Cardiac muscle cell (in vitro differentiated cells and primary cell): ENCODE results near the gene BDP1. TPM values are rescaled to one million over a fixed set of nuclear protein-coding genes. Genes with fewer than 3 reads are reported as not detected.

ENCODE experiments used
- DNase-seq, 2 donors: peaks; one replicate each; pipeline versions ENCODE4 v3.0.0 to v3.0.0-alpha.2; 2010 to 2017; ENCODE audit warnings: low read depth in 1 of 2, low spot score in 1 of 2
- H3K27ac ChIP-seq: fragments of 200-600 bp; sonication (generic); 2 replicates; pipeline ENCODE4 v1.5.1; 2016
- H3K27me3 ChIP-seq: fragments of 200-600 bp; sonication (generic); 2 replicates; pipeline ENCODE4 v1.6.0; 2016; ENCODE audit warnings: control low read depth
- H3K36me3 ChIP-seq: fragments of 200-600 bp; sonication (generic); 2 replicates; pipeline ENCODE4 v1.5.1; 2016; ENCODE audit warnings: control low read depth
- H3K4me1 ChIP-seq: fragments of 200-600 bp; sonication (generic); 2 replicates; pipeline ENCODE4 v1.8.1; 2017; ENCODE audit warnings: low read depth, mild to moderate bottlenecking, mixed run types
- H3K4me3 ChIP-seq: fragments of 200-600 bp; sonication (generic); 2 replicates; pipeline ENCODE4 v1.5.1; 2016; ENCODE audit warnings: mild to moderate bottlenecking
- H3K9me3 ChIP-seq: fragments of 200-600 bp; sonication (generic); 2 replicates; pipeline ENCODE4 v1.5.1; 2017; ENCODE audit warnings: low read depth, mild to moderate bottlenecking, control low read depth
- polyA plus RNA-seq: library from polyadenylated mRNA; unstranded; fragments of >200 nt; fragmentation: Nextera tagmentation; extraction: Ambion mirVana; gene quantifications from 2 replicates; pipeline ENCODE4 v1.2.1, GENCODE V29; 2016
- total RNA-seq: library from RNA; depleted of rRNA; stranded (reverse); fragments of >200 nt; gene quantifications from 2 replicates; pipeline ENCODE4 v1.2.3, GENCODE V29; 2016
- TF ChIP-seq, protein P1 (sequence below): IDR thresholded peaks from 2 replicates; pipeline ENCODE4 v1.5.1; 2012; ENCODE audit warnings: low read depth, mild to moderate bottlenecking, low read length

The BDP1 gene
- total and polyA plus RNA-seq, 2 experiments from 2014 or later, result 18.4 to 24.5 TPM

DNA sequence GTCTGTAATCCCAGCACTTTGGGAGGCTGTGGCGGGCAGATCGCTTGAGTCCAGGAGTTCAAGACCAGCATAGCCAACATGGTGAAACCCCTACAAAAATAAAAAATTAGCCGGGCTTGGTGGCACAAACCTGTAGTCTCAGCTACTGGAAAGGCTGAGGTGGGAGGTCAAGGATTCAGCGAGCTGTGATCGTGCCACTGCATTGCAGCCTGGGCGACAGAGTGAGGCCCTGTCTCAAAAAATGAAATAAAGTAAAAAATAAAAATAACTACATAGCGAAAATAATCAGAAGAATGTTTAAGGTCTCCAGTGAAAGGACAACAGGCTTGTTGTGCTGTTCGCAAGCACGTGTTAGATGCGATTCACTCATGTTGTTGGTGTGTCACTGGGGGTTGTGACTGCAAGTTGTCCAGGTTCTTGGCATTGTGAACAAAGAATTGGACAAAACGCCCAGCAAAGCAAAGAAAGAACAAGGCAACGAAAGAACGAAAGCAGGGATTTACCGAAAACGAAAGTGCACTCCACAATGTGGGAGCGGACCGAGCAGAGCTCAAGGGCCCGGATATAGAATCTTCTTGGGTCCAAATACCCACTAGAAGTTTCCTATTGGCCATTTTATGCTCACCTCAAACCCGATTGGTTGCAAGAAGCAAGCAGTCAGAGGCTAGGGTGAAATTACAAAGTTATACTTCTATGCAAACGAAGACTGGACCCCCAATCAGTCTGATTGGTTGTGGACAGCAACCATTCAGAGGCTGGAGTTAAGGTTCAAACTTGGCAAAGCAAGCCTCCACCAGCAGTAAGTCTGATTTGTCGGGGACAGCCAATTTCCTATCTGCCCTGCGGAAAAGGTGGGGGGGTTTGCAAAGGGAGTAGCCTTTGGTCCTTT lies 130.8 kb downstream of the BDP1 start:
- peak; percentile 49 to 53 for DNase-seq
- Histone ChIP-seq H3K27me3 (no peaks in the 10 kb centered on the region), H3K4me1 (no peaks in the 10 kb centered on the region), H3K27ac (peak overlapping the region; percentile 88), H3K4me3 (peak overlapping the region; percentile 57), H3K9me3 (no peaks in the 10 kb centered on the region), H3K36me3 (no peaks in the 10 kb centered on the region)
- TF ChIP-seq, protein P1, sequence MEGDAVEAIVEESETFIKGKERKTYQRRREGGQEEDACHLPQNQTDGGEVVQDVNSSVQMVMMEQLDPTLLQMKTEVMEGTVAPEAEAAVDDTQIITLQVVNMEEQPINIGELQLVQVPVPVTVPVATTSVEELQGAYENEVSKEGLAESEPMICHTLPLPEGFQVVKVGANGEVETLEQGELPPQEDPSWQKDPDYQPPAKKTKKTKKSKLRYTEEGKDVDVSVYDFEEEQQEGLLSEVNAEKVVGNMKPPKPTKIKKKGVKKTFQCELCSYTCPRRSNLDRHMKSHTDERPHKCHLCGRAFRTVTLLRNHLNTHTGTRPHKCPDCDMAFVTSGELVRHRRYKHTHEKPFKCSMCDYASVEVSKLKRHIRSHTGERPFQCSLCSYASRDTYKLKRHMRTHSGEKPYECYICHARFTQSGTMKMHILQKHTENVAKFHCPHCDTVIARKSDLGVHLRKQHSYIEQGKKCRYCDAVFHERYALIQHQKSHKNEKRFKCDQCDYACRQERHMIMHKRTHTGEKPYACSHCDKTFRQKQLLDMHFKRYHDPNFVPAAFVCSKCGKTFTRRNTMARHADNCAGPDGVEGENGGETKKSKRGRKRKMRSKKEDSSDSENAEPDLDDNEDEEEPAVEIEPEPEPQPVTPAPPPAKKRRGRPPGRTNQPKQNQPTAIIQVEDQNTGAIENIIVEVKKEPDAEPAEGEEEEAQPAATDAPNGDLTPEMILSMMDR, result no peak

GRCh38 chr5:71586941-71587765 lies 131.7 kb downstream of the BDP1 start, which contains the start of gene MCCC2:
TSS of gene MCCC2 (plus strand) at chr5:71587340. CDS start at chr5:71587426, 86 bp downstream.
- H3K27ac ChIP-seq, result peak within 1 kb of the TSS; percentile 88
- no peaks in the 10 kb centered on the region for H3K36me3 ChIP-seq
- peak within 1 kb of the TSS; percentile 57 for H3K4me3 ChIP-seq
- peak; percentile 97 to 98 for DNase-seq
- TF ChIP-seq, protein P1, result no peak
- H3K27me3 ChIP-seq, result no peaks in the 10 kb centered on the region
- no peaks in the 10 kb centered on the region for H3K9me3 ChIP-seq
- no peaks in the 10 kb centered on the region for H3K4me1 ChIP-seq

- no peaks in the 10 kb centered on the region for H3K4me1 ChIP-seq
- DNase-seq, result peak in 1 of 2 donors; percentile 55
- H3K36me3 ChIP-seq, result no peaks in the 10 kb centered on the region
- H3K27me3 ChIP-seq, result no peaks in the 10 kb centered on the region
- peak overlapping the region; percentile 57 for H3K4me3 ChIP-seq
- TF ChIP-seq, protein P1, result no peak
- H3K27ac ChIP-seq, result peak overlapping the region; percentile 88
- H3K9me3 ChIP-seq, result no peaks in the 10 kb centered on the region
Observed at GRCh38 chr5:71587766-71588532, 132.5 kb downstream of the BDP1 start.

- DNase-seq, result no peak
- H3K4me3 ChIP-seq, result no peak overlapping the region
- no peaks in the 10 kb centered on the region for H3K4me1 ChIP-seq
- H3K36me3 ChIP-seq, result no peaks in the 10 kb centered on the region
- TF ChIP-seq, protein P1, result no peak
- H3K27me3 ChIP-seq, result no peaks in the 10 kb centered on the region
- H3K9me3 ChIP-seq, result no peaks in the 10 kb centered on the region
- H3K27ac ChIP-seq, result no peak overlapping the region
Observed at GRCh38 chr5:71588533-71588885, 133.1 kb downstream of the BDP1 start.

GRCh38 chr5:71589903-71590302 lies 134.5 kb downstream of the BDP1 start:
- DNase-seq, result no peak
- no peaks in the 10 kb centered on the region for H3K27me3 ChIP-seq
- H3K36me3 ChIP-seq, result no peaks in the 10 kb centered on the region
- no peak overlapping the region for H3K27ac ChIP-seq
- H3K4me1 ChIP-seq, result no peaks in the 10 kb centered on the region
- no peaks in the 10 kb centered on the region for H3K9me3 ChIP-seq
- no peak overlapping the region for H3K4me3 ChIP-seq
- TF ChIP-seq, protein P1, result no peak
